ENCODE results near the gene FGA. TPM values are rescaled to one million over a fixed set of nuclear protein-coding genes. Genes with fewer than 3 reads are reported as not detected.

Gene FGA
- total RNA-seq, 2 experiments from 2014 or later = not detected

GRCh38 chr4:154573190-154573870 is 17.2 kb downstream of the FGA start:
- no peaks in the 10 kb centered on the region for H3K9me3 Mint-ChIP-seq
- DNase-seq (no peak), ATAC-seq (no peak)
- no peaks in the 10 kb centered on the region for H3K36me3 Mint-ChIP-seq (ENCODE audit: low read depth)
- ChIA-PET CTCF (interaction anchor here (1.2 to 2.3 kb wide), 2 partner anchors 14 to 21 kb away, joined by 3 to 7 read pairs; no protein-coding TSS in a partner anchor), POLR2A (no interaction called here)
- no peak overlapping the region for H3K27ac Mint-ChIP-seq
- intact Hi-C loops (cut with micrococcal nuclease) = no loop called here
- no peaks in the 10 kb centered on the region for H3K4me1 Mint-ChIP-seq (ENCODE audit: low read depth)
- H3K27me3 Mint-ChIP-seq = peaks cover 11% of the 10 kb centered on the region
- no peak overlapping the region for H3K4me3 Mint-ChIP-seq
- TF ChIP-seq CTCF (IDR thresholded peaks at IDR 0.05) = no peak

- H3K4me3 Mint-ChIP-seq = no peak overlapping the region
- CTCF ChIA-PET = interaction anchor here (1.6 to 2.8 kb wide), 2 partner anchors 8 to 11 kb away, joined by 4 to 12 read pairs; no protein-coding TSS in a partner anchor
- no peak for TF ChIP-seq CTCF (IDR thresholded peaks at IDR 0.05)
- H3K9me3 Mint-ChIP-seq = no peaks in the 10 kb centered on the region
- ATAC-seq = no peak
- H3K36me3 Mint-ChIP-seq (ENCODE audit: low read depth) = no peaks in the 10 kb centered on the region
- H3K27me3 Mint-ChIP-seq = peaks cover 7% of the 10 kb centered on the region
- no peaks in the 10 kb centered on the region for H3K4me1 Mint-ChIP-seq (ENCODE audit: low read depth)
- POLR2A ChIA-PET = no interaction called here
- intact Hi-C loops (cut with micrococcal nuclease) = no loop called here
- no peak overlapping the region for H3K27ac Mint-ChIP-seq
- no peak for DNase-seq
Observed at GRCh38 chr4:154569584-154569983, 21.0 kb downstream of the FGA start.

- TF ChIP-seq CTCF (IDR thresholded peaks at IDR 0.05) = no peak
- no peak overlapping the region for H3K27ac Mint-ChIP-seq
- no peaks in the 10 kb centered on the region for H3K9me3 Mint-ChIP-seq
- POLR2A ChIA-PET = no interaction called here
- no peaks in the 10 kb centered on the region for H3K36me3 Mint-ChIP-seq (ENCODE audit: low read depth)
- no peak overlapping the region for H3K4me3 Mint-ChIP-seq
- no peaks in the 10 kb centered on the region for H3K4me1 Mint-ChIP-seq (ENCODE audit: low read depth)
- H3K27me3 Mint-ChIP-seq = peaks cover 7% of the 10 kb centered on the region
- DNase-seq = no peak
- CTCF ChIA-PET = interaction anchor here (1.6 to 2.8 kb wide), 2 partner anchors 9 to 10 kb away, joined by 4 to 12 read pairs; no protein-coding TSS in a partner anchor
- intact Hi-C loops (cut with micrococcal nuclease) = no loop called here
- ATAC-seq = no peak
Observed at GRCh38 chr4:154569028-154569427, 21.5 kb downstream of the FGA start.

- Mint-ChIP-seq H3K4me3 (no peak overlapping the region), H3K9me3 (no peaks in the 10 kb centered on the region), H3K27me3 (peaks cover 5% of the 10 kb centered on the region), H3K27ac (no peak overlapping the region), H3K4me1 (ENCODE audit: low read depth) (no peaks in the 10 kb centered on the region), H3K36me3 (ENCODE audit: low read depth) (no peaks in the 10 kb centered on the region)
- TF ChIP-seq CTCF (IDR thresholded peaks at IDR 0.05) = no peak
- no peak for ATAC-seq
- intact Hi-C loops (cut with micrococcal nuclease) = no loop called here
- POLR2A ChIA-PET = no interaction called here
- no peak for DNase-seq
- CTCF ChIA-PET = interaction anchor here (1.8 kb wide), 1 partner anchor 14 kb away, joined by 6 read pairs; no protein-coding TSS in a partner anchor
Observed at GRCh38 chr4:154566639-154567204, 23.8 kb downstream of the FGA start.

- ATAC-seq = no peak
- H3K27me3 Mint-ChIP-seq = peaks cover 3% of the 10 kb centered on the region
- no peak for TF ChIP-seq CTCF (IDR thresholded peaks at IDR 0.05)
- POLR2A ChIA-PET = no interaction called here
- no peak for DNase-seq
- no peaks in the 10 kb centered on the region for H3K36me3 Mint-ChIP-seq (ENCODE audit: low read depth)
- H3K27ac Mint-ChIP-seq = no peak overlapping the region
- intact Hi-C loops (cut with micrococcal nuclease) = no loop called here
- no peak overlapping the region for H3K4me3 Mint-ChIP-seq
- CTCF ChIA-PET = no interaction called here
- no peaks in the 10 kb centered on the region for H3K9me3 Mint-ChIP-seq
- H3K4me1 Mint-ChIP-seq (ENCODE audit: low read depth) = no peaks in the 10 kb centered on the region
Observed at GRCh38 chr4:154565704-154566103, 24.8 kb downstream of the FGA start.
